Inflammatory macrophage treated with lipopolysaccharide for 4 hours (primary cell): ENCODE measurements around the gene HPGDS.
"Not testable (repeated sequence)": the region's sequence is repeated elsewhere in the genome, so short reads cannot be mapped to it uniquely, and the experiment has no call there.

Experiments used
- DNase-seq: peaks from one replicate; pipeline ENCODE4 v3.0.0-alpha.2; 2020

Gene HPGDS

DNA sequence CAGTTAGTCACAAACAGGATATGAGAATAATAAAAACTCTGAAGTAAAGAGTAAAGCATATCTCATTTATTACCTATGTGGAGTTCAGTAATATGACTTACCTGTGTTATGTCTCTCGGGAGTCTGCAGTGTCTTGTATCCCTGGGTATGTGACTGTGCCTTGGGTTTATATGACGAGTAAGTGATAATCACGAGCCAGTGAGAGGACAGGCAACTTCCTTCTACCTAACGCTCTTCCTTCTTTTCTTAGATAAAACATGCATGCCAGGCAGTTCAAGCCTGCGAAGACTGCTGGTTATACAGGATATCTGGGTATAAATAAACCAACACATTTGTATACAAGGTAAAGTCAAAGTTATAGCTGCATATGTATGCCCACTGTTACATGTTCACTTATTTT, at the start of gene HPGDS:
HPGDS (minus strand) TSS at position 143 of the 400 bp plus-strand sequence. CDS start 8,207 bp downstream, outside the sequence.
- peak; percentile 48 for DNase-seq

DNA sequence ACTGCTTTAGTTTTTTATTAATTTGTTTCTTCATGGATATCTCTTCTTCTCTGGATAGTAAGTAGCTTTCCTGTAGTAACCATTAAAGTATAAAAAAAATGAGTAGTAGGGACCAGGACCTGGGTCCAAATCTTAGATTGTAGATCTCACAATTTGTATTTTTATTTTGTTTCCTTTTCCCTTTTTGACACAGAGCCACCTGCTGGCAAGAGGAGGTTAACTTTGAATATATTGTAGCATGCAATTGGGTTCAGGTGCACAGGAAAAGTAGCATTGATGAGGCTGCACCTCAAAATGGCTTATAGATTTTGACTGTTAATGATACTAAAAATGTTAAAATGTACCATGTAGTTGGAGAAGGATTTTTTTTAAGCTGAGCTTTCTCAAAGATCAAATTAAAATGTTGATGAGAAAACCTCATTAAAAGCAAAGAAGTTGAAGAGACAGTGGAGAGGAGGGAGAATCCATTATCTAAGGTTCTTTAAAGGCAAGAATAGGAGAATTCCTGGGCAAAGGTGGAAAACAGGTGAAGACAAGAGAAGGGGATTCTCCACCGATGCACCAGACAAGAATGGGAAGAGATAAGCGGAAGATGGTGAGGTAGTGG, 48.3 kb upstream of the HPGDS start:
- peak; percentile 41 for DNase-seq

GRCh38 chr4:94389595-94390267, 47.1 kb upstream of the HPGDS start:
- DNase-seq = no peak

DNA sequence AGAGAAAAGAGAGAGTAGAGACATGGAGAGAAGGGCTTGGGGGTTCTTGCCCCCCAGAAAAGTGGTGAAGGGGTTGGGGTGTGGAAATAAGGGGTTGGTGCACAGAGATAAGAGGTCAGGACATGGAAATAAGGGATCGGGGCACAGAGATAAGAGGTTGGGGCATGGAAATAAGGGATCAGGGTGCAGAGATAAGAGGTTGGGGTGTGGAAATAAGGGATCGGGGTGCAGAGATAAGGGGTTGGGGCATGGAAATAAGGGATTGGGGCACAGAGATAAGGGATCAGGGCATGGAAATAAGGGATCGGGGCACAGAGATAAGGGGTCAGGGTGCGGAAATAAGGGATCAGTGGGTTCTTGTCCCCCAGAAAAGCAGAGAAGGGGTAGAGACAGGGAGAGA, 45.3 kb upstream of the HPGDS start:
- not testable (repeated sequence) for DNase-seq

- not testable (repeated sequence) for DNase-seq
These were observed 42.8 kb upstream of the HPGDS start for GRCh38 chr4:94385452-94385851.

- not testable (repeated sequence) for DNase-seq
These were observed 40.3 kb upstream of the HPGDS start for GRCh38 chr4:94382891-94383290.

DNA sequence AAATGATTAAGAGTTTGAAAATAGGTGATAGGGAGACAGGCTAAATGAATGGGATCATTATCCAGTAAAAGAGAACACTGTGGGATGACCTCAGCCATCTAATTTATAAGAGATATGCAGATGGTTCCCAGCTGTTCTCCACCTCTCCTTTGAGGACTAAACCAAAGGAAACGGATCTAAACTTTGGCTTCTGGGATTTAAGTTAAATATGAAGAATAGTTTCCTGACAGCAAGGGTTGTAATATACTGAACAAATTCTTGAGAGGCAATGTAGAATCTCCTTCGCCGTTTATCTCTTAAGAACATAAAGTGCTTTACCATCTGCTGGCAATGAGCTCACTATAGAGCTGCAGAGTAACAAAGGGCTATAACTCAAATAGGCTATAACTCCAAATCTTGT, 35.4 kb upstream of the HPGDS start:
- DNase-seq = no peak

GRCh38 chr4:94377294-94377693, 34.7 kb upstream of the HPGDS start:
- no peak for DNase-seq

- no peak for DNase-seq
These were observed 32.7 kb upstream of the HPGDS start for GRCh38 chr4:94375364-94375763.

GRCh38 chr4:94373752-94374151, 31.1 kb upstream of the HPGDS start:
- no peak for DNase-seq

DNA sequence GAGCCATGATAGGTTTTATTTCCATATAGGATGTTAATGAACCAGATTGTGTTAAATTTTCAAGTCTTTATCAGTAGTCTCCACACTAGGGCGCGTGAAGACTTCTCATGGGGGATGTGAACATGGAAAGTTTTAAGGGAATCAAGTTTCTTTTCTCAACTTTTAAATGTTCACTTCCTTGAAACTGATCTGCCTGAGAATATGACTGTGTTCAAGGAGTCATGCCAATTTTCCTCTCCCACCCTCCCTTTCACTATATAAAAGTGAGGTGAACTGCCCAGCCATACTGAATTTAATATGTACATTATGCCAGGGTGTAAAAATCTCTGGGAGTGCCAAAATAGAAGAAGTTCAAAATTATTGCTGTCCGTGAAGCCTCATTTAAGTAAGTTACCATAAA, 30.4 kb upstream of the HPGDS start:
- no peak for DNase-seq

DNA sequence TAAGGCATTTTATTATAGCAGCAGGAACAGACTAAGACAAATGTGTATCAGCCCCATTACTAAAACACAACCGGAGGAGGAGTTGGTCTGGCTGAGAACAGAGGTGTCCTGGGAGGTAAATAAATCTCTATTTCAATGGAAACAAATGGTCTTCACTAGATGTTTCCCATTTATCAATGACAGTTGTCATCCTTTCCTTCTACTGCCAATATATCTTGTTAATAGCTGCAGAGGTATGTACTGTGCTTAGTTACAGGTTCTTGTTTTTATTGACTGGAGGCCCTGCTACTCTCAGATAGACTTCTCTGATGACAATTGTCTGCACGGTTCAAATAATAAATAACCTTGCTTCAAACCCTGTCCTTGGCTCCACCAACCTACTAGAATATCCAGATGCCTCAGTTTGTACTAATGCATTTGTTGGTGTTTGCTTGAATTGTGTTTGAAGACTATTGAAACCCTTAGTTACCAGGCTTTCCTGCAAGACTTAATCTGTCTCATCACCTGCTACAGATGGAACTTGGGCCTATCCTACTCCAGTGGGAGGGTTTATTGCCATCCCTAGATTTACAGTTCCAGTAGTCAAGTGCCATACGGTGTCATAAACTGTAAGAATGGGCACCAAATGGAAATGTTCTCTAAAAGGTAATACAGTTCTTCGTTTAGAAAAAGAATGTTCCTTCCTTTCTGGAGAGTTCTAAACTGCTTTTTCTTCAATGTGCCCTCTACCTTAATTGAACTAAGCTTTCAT, 29.8 kb upstream of the HPGDS start:
- no peak for DNase-seq

DNA sequence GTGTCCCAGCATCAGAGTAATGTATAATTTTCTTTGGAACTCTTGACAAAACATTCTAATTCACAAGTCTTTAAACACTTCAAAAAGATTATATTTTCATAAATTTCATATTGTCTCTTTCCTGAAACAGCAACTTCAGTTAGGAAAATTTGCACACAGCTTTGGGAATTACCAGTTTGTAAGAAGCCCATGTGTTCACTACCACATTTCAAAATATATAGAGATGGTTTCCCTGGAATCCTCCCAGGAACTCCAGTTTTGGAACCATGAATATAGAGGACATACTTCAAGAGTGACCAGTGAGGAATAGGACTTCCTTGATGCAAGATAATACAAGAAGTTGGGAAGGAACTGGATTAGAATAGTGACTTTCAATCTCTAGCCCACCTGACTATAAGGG, 28.7 kb upstream of the HPGDS start:
- no peak for DNase-seq

DNA sequence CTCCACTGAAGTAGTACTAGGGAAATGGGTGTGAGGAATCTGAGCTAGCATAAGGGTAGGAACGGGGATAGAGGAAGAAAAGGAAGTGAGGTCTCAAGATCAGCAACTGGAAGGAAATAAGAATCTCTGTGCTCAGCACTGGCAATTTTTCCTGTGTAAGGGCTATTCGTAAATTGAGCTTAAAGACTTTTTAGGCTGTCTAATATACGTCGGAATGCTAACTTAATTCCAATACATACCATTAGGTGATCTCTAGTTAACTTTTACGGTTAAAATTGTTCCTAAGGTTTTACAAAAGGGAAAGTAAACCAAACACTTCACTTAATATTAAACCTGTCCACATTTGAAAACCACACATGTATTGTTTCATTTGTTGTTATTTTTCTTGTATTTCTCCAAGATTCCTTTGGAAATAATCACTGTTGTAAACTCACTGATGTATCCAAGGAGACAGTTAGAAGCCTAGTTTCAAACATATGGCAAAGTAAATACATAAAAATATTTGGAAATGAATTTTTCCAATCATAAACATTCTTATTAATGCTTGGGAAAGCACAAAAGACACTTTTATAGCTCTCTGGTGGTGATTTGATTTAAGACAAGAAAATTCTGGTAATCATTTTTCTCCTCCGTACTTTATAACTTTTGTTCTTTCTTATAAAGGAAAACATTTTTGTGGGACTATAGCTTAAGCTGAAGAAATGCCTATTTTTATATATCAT, 28.1 kb upstream of the HPGDS start:
- no peak for DNase-seq

DNA sequence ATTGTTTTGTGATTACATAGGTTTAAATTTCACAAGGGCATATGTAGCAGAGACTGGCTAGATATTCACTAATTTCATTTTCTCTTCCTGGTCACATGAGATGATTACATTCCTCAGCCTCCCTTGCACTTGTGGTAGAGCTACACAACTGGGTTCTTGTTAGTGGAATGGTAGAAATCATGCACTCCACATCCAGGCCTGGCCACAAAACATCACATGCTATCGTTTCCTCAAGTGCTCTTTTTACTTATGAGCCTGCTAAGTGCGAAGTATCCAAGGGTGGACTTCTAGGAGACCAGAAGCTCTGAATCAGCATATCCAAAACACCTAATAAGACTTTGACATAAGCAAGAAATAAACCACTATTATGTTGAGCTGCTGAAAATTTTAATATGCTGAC, 26.4 kb upstream of the HPGDS start:
- DNase-seq = no peak

- DNase-seq = no peak
These were observed 25.8 kb upstream of the HPGDS start for GRCh38 chr4:94368459-94368858.

- no peak for DNase-seq
These were observed 22.7 kb upstream of the HPGDS start for GRCh38 chr4:94365304-94365703.

- no peak for DNase-seq
These were observed 21.9 kb upstream of the HPGDS start for GRCh38 chr4:94364527-94364926.

- no peak for DNase-seq
These were observed 20.6 kb upstream of the HPGDS start for GRCh38 chr4:94363136-94363655.

DNA sequence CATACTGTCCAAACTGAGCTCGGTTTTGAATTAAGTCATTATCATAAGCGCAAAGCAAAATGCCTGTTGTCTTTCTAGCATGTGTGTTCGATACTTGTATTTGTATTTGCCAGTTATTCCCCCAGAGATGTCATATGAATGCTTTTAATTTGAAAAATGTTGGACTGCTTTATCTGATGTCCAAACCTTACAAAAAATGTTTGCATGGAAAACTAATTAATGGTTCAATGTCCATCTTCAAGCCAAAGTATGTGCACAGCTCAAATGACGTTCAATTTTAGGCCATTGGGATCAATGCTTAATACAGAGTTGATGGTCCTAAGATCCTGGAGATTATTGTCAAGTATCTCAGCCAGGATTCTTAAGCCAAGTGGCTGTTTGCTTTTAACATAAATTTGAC, 17.2 kb upstream of the HPGDS start:
- DNase-seq = no peak

DNA sequence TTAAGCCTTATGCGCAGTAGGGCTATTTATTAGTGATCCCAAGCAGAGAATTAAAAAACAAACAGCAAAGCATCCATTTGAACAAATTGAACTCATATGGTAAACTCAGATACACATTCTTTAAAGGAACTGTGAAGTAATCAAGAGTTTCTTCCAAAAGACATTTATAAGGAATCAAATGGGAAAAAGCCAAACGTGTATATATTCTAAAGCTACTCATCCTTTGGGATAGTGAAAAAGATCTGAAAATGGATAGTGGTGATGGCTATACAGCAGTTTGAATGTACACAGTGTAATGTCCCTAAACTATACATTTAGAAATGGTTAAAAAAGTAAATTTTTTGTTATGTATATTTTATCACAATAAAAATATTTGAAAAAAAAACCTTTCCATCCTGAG, 16.6 kb upstream of the HPGDS start:
- no peak for DNase-seq

GRCh38 chr4:94358101-94358500, 15.5 kb upstream of the HPGDS start:
- DNase-seq = no peak

GRCh38 chr4:94357624-94358023, 15.0 kb upstream of the HPGDS start:
- no peak for DNase-seq
